RKO (cell line): ENCODE measurements around the gene CCL19.
A peak's percentile ranks its signal among the peaks of the same experiment; 100 is the strongest.

ENCODE experiments used
- DNase-seq: peaks from one replicate; pipeline ENCODE4 v3.0.0-alpha.2; 2016; ENCODE audit warnings: low spot score

Gene CCL19

DNA sequence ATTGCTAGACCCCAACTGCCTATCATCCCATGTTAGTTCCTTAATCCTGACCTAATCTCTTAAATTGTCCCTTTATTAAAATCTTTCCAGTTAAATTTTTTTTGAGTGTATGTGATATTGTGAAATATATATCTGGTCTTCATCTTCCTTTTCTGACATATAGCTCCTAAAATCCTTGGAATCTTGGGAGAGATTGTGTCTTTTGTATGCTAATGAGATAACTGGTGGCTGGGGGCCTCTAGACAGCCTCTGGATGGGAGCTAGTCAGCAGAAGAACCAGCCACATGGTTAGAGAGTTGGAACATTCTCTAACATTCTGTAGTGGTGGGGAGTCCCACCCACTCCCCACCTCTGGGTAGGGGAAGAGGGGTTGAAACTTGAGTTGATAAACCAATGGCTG lies 3.7 kb upstream of the CCL19 start:
- no peak for DNase-seq

DNA sequence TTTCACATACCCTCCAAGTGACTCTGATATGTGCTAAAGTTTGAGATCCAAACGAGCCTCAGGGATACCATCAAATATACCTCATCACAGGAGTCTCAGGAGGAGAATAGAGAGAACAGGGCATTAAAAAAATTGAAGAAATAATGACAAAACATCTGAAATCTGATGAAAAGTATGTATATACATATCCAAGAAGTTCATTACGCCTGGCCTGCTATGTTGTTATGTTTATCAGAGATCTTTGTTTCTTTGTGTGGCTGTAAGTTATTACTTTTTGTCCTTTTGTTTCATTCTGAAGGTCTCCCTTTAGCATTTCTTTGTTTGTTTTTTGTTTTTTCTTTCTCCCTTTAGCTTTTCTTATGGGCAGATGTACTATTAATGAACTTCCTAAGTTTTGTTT lies 2.5 kb upstream of the CCL19 start:
- DNase-seq: no peak

GRCh38 chr9:34691936-34692315 lies 850 bp upstream of the CCL19 start:
- no peak for DNase-seq

DNA sequence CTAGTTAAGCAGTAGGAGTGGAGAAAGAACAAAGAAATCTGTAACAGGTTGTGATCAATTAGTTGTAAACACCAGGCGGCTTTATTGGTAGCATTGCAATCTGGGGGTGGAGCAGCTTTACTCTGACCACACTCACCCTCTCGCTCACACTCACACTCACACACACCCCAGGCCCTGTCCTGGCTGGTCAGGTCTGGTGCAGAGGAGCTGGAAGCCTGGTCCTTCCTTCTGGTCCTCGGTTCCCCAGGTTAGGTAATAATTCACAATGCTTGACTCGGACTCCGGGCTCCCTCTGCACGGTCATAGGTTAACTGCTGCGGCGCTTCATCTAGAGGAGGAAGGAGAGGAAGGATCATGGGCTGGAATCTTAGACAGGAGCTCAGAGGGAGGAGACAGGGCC lies 1.6 kb downstream of the CCL19 start:
- no peak for DNase-seq

DNA sequence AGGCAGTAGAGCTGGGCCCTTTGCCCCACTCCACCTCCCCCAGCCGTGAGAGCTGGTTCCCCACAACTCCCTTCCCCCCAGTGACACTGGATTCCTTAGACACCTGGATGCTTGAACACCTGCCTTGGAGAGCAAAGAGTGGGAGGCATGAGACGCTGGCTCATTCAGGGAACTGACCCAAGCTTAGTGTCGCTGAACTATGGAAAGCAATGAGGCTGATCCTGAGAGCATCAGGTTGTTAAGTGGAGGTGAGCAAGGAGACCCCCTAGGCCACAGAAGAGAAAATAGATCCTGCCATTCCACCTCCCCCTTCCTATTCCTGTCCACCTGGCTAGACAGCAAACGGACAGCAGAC lies 2.0 kb downstream of the CCL19 start:
- DNase-seq: no peak

GRCh38 chr9:34688329-34689115 lies 2.6 kb downstream of the CCL19 start:
- DNase-seq: no peak

- DNase-seq: no peak
Observed at GRCh38 chr9:34687276-34688030, 3.6 kb downstream of the CCL19 start.

GRCh38 chr9:34686732-34687131 lies 4.3 kb downstream of the CCL19 start:
- no peak for DNase-seq

DNA sequence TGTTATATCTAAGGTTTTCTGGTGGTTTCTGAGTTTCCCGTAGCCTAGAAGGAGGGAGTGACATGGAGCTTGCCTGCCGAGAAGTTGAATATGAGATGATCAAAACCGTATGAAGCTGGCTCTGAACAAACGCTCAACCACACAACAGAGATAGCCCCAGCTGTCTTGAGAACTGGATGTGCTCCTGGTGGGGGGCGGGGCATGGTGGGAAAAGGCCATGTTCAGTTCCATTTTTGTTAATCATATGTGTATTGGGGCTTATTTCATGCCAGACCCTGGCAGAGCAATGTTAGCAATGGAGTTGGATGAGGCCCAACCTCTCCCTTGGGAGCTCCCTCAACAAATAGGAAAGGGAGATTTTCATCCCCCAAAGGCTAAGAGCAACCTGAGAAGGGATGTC lies 4.8 kb downstream of the CCL19 start:
- no peak for DNase-seq

- no peak for DNase-seq
Observed at GRCh38 chr9:34685591-34685990, 5.5 kb downstream of the CCL19 start.

GRCh38 chr9:34684816-34685215 lies 6.3 kb downstream of the CCL19 start:
- DNase-seq: no peak

DNA sequence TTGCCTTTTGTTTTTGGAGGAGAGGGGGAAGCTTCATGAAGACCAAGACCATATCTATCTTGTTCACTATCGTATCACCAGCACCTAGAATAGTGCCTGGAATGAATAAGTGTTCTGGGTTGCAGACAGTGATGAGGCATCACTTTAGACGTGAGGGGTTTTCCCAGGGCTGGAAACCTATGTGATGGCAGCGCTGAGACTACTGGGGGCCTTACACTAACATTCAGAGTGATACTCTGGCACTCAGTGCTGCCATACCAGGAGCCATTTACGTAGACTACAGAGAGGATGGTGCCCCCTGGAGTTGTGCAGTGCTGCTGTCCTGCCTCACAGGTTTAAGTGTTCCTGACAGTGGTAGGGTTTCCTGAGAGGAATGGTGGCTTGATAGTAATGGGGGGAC lies 6.9 kb downstream of the CCL19 start:
- DNase-seq: no peak

DNA sequence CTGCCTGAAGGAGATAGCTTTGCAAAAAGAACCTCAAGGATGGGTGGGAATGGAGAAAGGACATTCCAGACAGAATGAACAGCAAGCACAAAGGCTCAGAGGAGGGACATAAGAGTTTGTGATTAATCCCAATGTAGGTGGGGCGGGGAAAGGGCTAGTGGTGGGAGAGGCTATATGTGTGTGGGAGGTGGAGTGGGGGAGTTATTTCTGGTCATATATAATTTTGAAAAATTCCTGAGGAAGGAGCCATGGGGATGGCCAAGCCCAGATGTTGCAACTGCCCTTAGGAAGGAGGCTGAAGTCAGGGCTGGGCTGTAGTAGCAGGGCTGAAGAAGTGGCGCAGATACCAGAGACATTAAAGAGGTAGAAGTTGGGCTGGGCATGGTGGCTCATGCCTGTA lies 15.2 kb downstream of the CCL19 start:
- DNase-seq: no peak

- DNase-seq: peak; percentile 82
Observed at GRCh38 chr9:34675048-34675714, 15.9 kb downstream of the CCL19 start.

GRCh38 chr9:34674440-34674839 lies 16.6 kb downstream of the CCL19 start:
- DNase-seq: no peak

GRCh38 chr9:34671307-34671706 lies 19.8 kb downstream of the CCL19 start:
- no peak for DNase-seq

GRCh38 chr9:34669809-34670562 lies 21.1 kb downstream of the CCL19 start:
- no peak for DNase-seq

DNA sequence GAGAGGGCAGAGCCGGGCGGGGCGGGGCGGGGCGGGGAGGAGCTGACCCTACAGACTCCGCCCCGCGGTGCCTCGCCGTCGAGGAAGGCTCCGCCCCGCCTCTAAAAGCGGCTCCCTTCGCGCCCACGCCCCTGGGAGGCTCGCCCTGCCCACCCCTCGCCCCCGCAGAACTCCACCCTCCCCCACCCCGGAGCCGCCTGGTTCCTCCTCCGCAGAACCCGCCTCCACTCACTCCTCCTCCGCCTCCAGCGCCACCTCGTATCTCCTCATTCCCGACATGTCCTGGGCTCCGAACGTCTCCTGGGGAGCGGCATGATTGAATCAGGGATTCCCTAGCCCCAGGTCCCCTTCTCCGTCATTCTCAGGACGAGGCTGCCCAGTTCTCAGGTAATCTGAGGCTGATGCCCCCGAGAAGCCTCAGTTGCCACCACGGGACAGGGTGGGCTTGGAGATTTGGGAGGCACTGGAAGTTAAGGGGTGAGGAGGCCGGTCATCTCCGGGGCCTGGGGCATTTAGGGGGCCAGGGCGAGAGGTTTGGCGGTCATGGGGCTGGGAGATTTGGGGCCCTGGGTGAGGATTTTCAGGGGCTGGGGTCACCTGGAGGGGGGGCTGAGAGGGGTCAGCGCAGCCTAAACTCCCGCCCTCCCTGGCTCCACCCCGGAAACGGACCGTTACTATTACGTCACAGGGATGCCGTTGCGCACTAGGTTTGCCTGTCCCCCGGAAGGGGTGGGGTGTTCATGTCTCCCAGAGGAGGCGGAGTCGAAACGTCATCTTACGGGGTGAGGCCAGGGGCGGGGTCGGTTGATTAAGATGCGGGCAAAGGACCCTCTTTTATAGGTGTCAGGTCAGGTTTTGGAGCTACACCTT lies 25.5 kb downstream of the CCL19 start:
- no peak for DNase-seq

GRCh38 chr9:34665067-34665380 lies 26.1 kb downstream of the CCL19 start:
- DNase-seq: no peak

DNA sequence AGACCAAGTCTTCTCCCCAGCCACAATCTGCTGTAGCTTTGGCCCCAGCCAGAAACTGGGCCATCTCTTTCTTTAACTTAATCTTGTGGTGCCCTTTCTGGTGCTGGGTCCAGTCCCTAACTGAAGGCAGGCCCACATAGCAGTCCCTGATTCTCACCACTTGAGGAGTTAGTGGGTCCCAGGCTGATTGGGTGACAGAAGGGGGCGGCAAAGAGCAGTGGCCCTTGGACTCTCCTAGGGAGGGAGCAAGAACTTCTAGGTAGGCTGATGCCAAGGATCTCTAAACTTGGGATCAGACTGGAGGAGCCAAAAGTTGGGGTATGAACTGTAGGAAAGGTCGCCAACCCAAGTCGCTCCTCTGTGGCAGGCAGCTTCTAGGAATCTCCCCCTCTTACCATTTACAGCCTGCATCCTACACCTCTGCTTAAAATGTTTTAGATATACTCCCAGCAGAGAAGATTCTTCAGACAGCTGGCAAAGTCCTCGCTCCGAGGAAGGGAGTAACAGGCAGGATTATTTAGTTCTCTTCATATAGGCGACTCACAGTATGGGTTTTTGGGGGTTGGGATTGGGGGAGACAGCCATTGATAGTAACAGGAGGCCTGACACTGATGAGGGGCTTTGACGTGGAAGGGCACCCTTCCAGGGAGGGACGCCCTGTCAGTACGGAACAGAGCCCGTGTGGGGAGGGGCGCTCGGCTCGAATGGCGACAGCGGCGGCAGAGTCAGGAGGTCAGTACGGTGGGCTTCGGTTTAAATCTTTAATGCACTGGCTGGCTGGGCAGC lies 26.6 kb downstream of the CCL19 start:
- DNase-seq: peak; percentile 15

- DNase-seq: no peak
Observed at GRCh38 chr9:34663303-34663605, 27.8 kb downstream of the CCL19 start.
